Measurements from ENCODE around the gene UBE2D4. TPM values are rescaled to one million over a fixed set of nuclear protein-coding genes. Genes with fewer than 3 reads are reported as not detected.

Gene UBE2D4
- total and polyA plus RNA-seq, 9 of the 15 experiments (the other 6 are each of a cell fraction or from before 2014, with no cell fraction given) = 3.3 to 16.2 (median 7.5) TPM

- TF ChIP-seq PRDM10 (IDR thresholded peaks at IDR 0.05; ENCODE audit: partially characterized antibody) (peak; percentile 15), TFAM (CRISPR knock-in tag; conservative IDR thresholded peaks at IDR 0.05) (no peak), SNAPC5 (CRISPR knock-in tag; IDR thresholded peaks at IDR 0.05) (no peak), C11orf30 (IDR thresholded peaks at IDR 0.05; ENCODE audit: low read depth) (peak; percentile 27; the same call in 1 of the 2 replicates), NCOA1 (IDR thresholded peaks at IDR 0.05; ENCODE audit: low read depth) (no peak)
These were observed 21.6 kb upstream of the UBE2D4 start (continued) for GRCh38 chr7:43904533-43905208.
